ENCODE results near the gene DPH5. TPM values are rescaled to one million over a fixed set of nuclear protein-coding genes. Genes with fewer than 3 reads are reported as not detected.

The DPH5 gene
- total RNA-seq, 1 donor from 2014 or later: 37.5 TPM

GRCh38 chr1:100995198-100995988, 30.2 kb downstream of the DPH5 start:
- no peak for DNase-seq

DNA sequence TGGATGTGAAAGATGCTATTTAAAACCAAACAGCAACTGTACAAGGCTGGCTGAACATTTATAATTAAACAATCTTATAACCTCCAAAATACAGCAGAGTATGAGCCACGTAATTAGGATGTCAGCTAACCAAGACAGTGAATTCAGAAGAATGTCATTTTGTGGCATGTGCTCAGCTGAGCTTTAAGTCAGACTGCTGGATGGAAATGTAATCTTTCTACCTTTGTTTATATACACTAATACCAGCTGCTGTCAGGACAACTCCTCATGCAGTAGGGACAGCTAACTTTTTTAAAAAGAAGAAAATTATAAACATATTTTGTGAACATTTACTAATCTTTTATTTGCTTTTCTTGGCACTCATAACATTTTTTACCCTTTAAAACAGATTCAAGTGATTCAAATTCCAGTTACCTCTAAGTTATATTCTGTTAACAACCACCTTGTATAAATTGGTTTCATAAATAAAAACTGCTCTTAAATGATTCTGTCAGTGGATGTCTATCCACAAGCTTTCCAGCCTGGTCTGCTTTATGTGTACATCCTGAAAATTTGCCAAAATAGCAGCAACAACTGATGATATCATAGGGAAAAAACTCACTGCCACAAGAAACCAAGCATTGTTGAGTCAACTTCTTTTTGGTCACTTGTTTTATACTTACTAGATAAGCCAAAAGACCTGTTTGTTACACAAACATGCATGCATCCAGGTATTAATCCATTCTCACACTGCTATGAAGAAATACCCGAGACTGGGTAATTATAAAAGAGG, 36.1 kb downstream of the DPH5 start:
- intact Hi-C loops (cut with micrococcal nuclease): no loop called here
- peaks cover 61% of the 10 kb centered on the region for H3K36me3 Mint-ChIP-seq (ENCODE audit: low read depth)
- peaks cover 13% of the 10 kb centered on the region for H3K9me3 Mint-ChIP-seq
- H3K27me3 Mint-ChIP-seq: no peaks in the 10 kb centered on the region
- no peak overlapping the region for H3K27ac Mint-ChIP-seq
- peaks cover 13% of the 10 kb centered on the region for H3K4me1 Mint-ChIP-seq
- no peak for DNase-seq
- no peak overlapping the region for H3K4me3 Mint-ChIP-seq

More at GRCh38 chr1:100995198-100995988, 30.2 kb downstream of the DPH5 start:
- Mint-ChIP-seq H3K27me3 (no peaks in the 10 kb centered on the region), H3K4me1 (peaks cover 11% of the 10 kb centered on the region), H3K9me3 (no peaks in the 10 kb centered on the region), H3K36me3 (ENCODE audit: low read depth) (peaks cover 58% of the 10 kb centered on the region), H3K4me3 (no peak overlapping the region), H3K27ac (no peak overlapping the region)
- intact Hi-C loops (cut with micrococcal nuclease): no loop called here

DNA sequence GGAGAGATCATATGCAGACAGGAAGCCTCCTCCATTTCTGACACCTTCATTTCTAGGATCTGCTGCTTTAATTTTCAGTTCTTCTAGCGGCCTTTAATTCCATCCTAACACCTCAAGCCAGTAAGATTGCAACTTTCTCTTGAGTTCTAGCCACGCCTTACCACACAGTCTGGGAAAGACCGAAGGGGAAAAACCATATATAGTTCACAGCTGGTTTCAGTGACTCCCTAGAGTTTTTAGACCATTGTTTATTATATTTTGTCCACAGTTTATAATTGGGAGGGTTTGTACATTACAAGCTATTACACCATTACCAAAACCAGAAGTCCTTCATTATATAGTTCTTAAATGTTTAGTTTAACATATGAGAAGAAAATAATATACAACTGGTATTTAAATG, 37.5 kb downstream of the DPH5 start:
- Mint-ChIP-seq H3K36me3 (ENCODE audit: low read depth) (peaks cover 70% of the 10 kb centered on the region), H3K4me3 (no peak overlapping the region), H3K9me3 (peaks cover 18% of the 10 kb centered on the region), H3K27ac (no peak overlapping the region), H3K27me3 (no peaks in the 10 kb centered on the region), H3K4me1 (peaks cover 17% of the 10 kb centered on the region)
- no peak for DNase-seq
- intact Hi-C loops (cut with micrococcal nuclease): no loop called here

GRCh38 chr1:100982793-100983192, 42.8 kb downstream of the DPH5 start:
- Mint-ChIP-seq H3K4me1 (peaks cover 13% of the 10 kb centered on the region), H3K4me3 (no peak overlapping the region)
- intact Hi-C loops (cut with micrococcal nuclease): no loop called here

GRCh38 chr1:100979631-100980030, 46.0 kb downstream of the DPH5 start:
- Mint-ChIP-seq H3K4me1 (peaks cover 13% of the 10 kb centered on the region), H3K4me3 (no peak overlapping the region), H3K27ac (no peak overlapping the region), H3K27me3 (no peaks in the 10 kb centered on the region), H3K9me3 (peaks cover 15% of the 10 kb centered on the region), H3K36me3 (ENCODE audit: low read depth) (peaks cover 71% of the 10 kb centered on the region)
- intact Hi-C loops (cut with micrococcal nuclease): no loop called here
- no peak for DNase-seq

More at GRCh38 chr1:100982793-100983192, 42.8 kb downstream of the DPH5 start:
- DNase-seq: no peak
- H3K27me3 Mint-ChIP-seq: no peaks in the 10 kb centered on the region
- H3K27ac Mint-ChIP-seq: no peak overlapping the region
- H3K9me3 Mint-ChIP-seq: peaks cover 27% of the 10 kb centered on the region
- H3K36me3 Mint-ChIP-seq (ENCODE audit: low read depth): peaks cover 71% of the 10 kb centered on the region

- intact Hi-C loops (cut with micrococcal nuclease): no loop called here
- Mint-ChIP-seq H3K4me1 (peaks cover 16% of the 10 kb centered on the region), H3K4me3 (no peak overlapping the region), H3K36me3 (ENCODE audit: low read depth) (peaks cover 61% of the 10 kb centered on the region), H3K27me3 (no peaks in the 10 kb centered on the region), H3K27ac (no peak overlapping the region), H3K9me3 (peaks cover 1% of the 10 kb centered on the region)
- DNase-seq: no peak
Measured at GRCh38 chr1:100976936-100977335, 48.6 kb downstream of the DPH5 start.

GRCh38 chr1:100972185-100972584, 53.4 kb downstream of the DPH5 start:
- Mint-ChIP-seq H3K4me1 (peaks cover 27% of the 10 kb centered on the region), H3K36me3 (ENCODE audit: low read depth) (peaks cover 56% of the 10 kb centered on the region), H3K9me3 (no peaks in the 10 kb centered on the region), H3K4me3 (no peak overlapping the region), H3K27me3 (no peaks in the 10 kb centered on the region), H3K27ac (no peak overlapping the region)
- DNase-seq: no peak
- intact Hi-C loops (cut with micrococcal nuclease): no loop called here

DNA sequence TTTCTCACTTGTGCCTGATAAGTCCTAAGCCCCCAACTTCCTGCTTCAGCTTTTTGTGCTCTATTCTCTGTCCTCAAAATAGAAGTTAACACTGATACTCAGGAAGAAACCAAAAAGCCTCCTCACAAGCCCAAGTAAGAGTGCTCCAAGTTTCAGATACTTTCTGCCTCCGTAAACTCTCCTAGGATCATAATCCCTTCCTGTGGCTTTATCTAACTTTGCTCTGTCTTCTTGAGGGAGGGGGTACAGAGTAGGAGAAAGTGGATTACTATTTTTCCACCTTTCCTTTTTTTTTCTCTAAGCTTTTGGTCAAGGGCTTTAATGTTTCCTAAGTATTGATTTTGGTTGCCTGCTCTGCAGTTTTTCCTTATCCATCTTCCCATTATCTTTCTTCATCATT, 54.6 kb downstream of the DPH5 start:
- intact Hi-C loops (cut with micrococcal nuclease): no loop called here
- Mint-ChIP-seq H3K27ac (no peak overlapping the region), H3K4me1 (peaks cover 21% of the 10 kb centered on the region)

GRCh38 chr1:100969327-100969726, 56.3 kb downstream of the DPH5 start:
- H3K27me3 Mint-ChIP-seq: no peaks in the 10 kb centered on the region
- intact Hi-C loops (cut with micrococcal nuclease): no loop called here
- H3K4me3 Mint-ChIP-seq: no peak overlapping the region
- peaks cover 21% of the 10 kb centered on the region for H3K4me1 Mint-ChIP-seq
- H3K9me3 Mint-ChIP-seq: no peaks in the 10 kb centered on the region
- peaks cover 58% of the 10 kb centered on the region for H3K36me3 Mint-ChIP-seq (ENCODE audit: low read depth)
- H3K27ac Mint-ChIP-seq: no peak overlapping the region
- DNase-seq: no peak

More for the DNA sequence above, 54.6 kb downstream of the DPH5 start:
- Mint-ChIP-seq H3K4me3 (no peak overlapping the region), H3K27me3 (no peaks in the 10 kb centered on the region), H3K9me3 (no peaks in the 10 kb centered on the region), H3K36me3 (ENCODE audit: low read depth) (peaks cover 57% of the 10 kb centered on the region)
- DNase-seq: no peak

DNA sequence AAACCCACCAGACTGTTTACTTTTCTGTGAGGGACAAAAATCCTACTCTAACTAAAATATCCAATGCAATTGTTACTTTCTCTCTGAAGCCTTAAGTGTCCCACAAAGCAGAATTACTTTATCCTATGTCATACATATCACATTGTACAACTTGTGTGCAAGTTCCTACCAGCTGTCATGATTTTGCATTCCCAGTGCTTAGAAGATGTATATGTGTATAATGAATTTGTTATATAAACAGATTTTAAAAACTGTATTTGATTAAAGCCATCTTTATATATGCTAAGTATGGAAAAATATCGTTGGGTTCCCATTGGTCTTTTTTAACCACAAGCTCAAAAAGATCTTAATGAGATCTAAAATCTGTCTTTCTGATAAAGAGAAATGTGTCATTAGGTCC, 57.0 kb downstream of the DPH5 start:
- no peak overlapping the region for H3K27ac Mint-ChIP-seq
- no peak for DNase-seq
- H3K4me1 Mint-ChIP-seq: peaks cover 15% of the 10 kb centered on the region
- intact Hi-C loops (cut with micrococcal nuclease): no loop called here
- H3K36me3 Mint-ChIP-seq (ENCODE audit: low read depth): peaks cover 55% of the 10 kb centered on the region
- H3K4me3 Mint-ChIP-seq: no peak overlapping the region
- H3K27me3 Mint-ChIP-seq: no peaks in the 10 kb centered on the region
- no peaks in the 10 kb centered on the region for H3K9me3 Mint-ChIP-seq

- DNase-seq: no peak
- Mint-ChIP-seq H3K36me3 (ENCODE audit: low read depth) (peaks cover 58% of the 10 kb centered on the region), H3K27ac (no peak overlapping the region), H3K27me3 (no peaks in the 10 kb centered on the region), H3K4me3 (no peak overlapping the region), H3K4me1 (peaks cover 12% of the 10 kb centered on the region), H3K9me3 (peaks cover 16% of the 10 kb centered on the region)
- intact Hi-C loops (cut with micrococcal nuclease): no loop called here
Measured at GRCh38 chr1:100960098-100960497, 65.5 kb downstream of the DPH5 start.

DNA sequence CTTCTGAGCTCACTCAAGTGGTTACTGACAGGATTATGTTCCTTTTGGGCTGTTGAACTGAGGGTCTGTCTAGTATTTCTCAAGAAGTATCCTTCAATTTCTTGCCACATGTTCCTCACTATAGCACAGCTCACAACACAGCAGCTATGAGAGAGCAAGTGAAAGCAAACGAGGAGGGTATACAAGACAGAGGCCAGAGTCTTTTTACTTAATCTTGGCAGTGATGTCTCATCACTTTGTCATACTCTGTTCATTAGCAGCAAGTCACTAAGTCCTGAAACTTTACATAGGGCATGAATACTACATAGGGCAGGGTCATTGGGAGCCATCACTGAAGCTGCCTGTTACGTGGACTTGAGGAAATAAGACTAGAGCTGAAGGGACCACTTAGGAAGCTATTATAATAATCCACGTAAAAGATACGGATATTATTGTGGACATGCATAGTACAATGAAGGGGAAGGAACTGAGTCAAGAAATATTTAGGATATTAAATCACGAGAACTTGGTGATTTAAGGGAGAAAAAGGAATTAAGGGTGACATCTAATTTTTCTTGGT, 66.0 kb downstream of the DPH5 start:
- intact Hi-C loops (cut with micrococcal nuclease): no loop called here
- H3K9me3 Mint-ChIP-seq: peaks cover 16% of the 10 kb centered on the region
- no peak for DNase-seq
- H3K27me3 Mint-ChIP-seq: no peaks in the 10 kb centered on the region
- H3K4me1 Mint-ChIP-seq: peaks cover 12% of the 10 kb centered on the region
- no peak overlapping the region for H3K4me3 Mint-ChIP-seq
- peaks cover 56% of the 10 kb centered on the region for H3K36me3 Mint-ChIP-seq (ENCODE audit: low read depth)
- no peak overlapping the region for H3K27ac Mint-ChIP-seq

GRCh38 chr1:100955322-100955721, 70.3 kb downstream of the DPH5 start:
- Mint-ChIP-seq H3K9me3 (peaks cover 22% of the 10 kb centered on the region), H3K27ac (no peak overlapping the region), H3K4me1 (peaks cover 28% of the 10 kb centered on the region), H3K4me3 (no peak overlapping the region), H3K36me3 (ENCODE audit: low read depth) (peaks cover 62% of the 10 kb centered on the region), H3K27me3 (no peaks in the 10 kb centered on the region)
- no peak for DNase-seq
- intact Hi-C loops (cut with micrococcal nuclease): no loop called here
